ENCODE results near the gene CKS1B. TPM values are rescaled to one million over a fixed set of nuclear protein-coding genes. Genes with fewer than 3 reads are reported as not detected.
A peak's percentile ranks its signal among the peaks of the same experiment; 100 is the strongest.

Gene CKS1B
- total and polyA plus RNA-seq, 2 donors (not counting 1 experiment from before 2014, with no cell fraction given): 16.8 to 33.0 TPM

DNA sequence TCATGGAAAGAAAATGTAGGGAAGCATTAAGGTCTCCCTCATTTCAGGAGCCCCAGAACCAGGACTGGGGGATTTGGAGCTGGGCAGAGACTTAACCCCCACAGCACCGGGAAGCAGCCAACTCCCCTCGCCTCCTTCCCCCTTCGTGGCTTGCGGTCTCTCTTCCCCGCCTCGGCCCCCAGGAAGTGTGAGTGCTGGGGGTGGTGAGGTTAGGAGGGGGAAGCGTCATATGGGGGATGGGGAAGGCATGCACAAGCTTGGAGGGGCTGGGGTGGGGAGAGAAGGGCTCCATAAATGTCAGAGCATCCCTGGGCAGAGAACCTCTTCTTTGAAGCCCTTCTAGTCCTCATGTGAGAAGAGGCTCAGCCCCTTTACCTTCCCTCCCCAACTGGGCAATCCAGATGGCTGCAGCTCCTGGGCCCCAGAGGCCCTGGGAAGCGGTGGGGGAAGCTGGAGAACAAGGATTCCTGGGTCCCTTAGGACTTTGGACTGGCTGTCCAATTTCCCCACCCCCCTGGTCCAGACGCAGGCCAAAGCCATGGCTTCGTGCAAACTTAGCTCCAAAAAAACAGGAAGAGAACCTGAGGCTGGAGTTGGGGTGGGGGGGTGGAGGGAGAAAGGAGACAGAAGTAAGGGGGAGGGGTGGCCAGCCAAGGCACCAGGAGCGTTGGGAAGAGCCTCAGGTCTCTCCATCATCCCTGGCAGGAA, 35.9 kb downstream of the CKS1B start:
- H3K4me1 Mint-ChIP-seq: peaks cover 78% of the 10 kb centered on the region

More for the DNA sequence above, 35.9 kb downstream of the CKS1B start:
- intact Hi-C loops (cut with micrococcal nuclease): no loop called here
- Mint-ChIP-seq H3K27me3 (no peaks in the 10 kb centered on the region), H3K4me3 (peak overlapping the region; percentile 10), H3K9me3 (ENCODE audit: insufficient read depth) (no peaks in the 10 kb centered on the region), H3K27ac (peak overlapping the region; percentile 82)
- WGBS (ENCODE audit: insufficient coverage): 20% methylated on average over 2 of the region's 11 CpGs
- Histone ChIP-seq H3K4me2 (replicated peaks; ENCODE audit: low read depth, low read length, poor library complexity, severe bottlenecking) (peak overlapping the region; percentile 61), H3K79me2 (ENCODE audit: control insufficient read depth, insufficient read depth, low read length) (peaks cover 40% of the 10 kb centered on the region), H3K27ac (ENCODE audit: low read length in 2 of 2) (peak overlapping the region in 1 of 2 donors; percentile 48), H3K4me3 (ENCODE audit: control extremely low read depth in 1 of 5, extremely low read depth in 1 of 5, insufficient read depth in 1 of 5, low read depth in 2 of 5, low read length in 4 of 5) (no peak overlapping the region), H3K36me3 (replicated peaks in 1 of 2; ENCODE audit: control extremely low read depth in 1 of 2, control insufficient read depth in 1 of 2, extremely low read depth in 1 of 2, insufficient read depth in 2 of 2, low read length in 1 of 2) (peaks cover 0 to 25% of the 10 kb centered on the region in 2 experiments), H3K27me3 (replicated peaks in 1 of 4; ENCODE audit: control extremely low read depth in 1 of 4, control insufficient read depth in 3 of 4, insufficient read depth in 4 of 4, low read length in 3 of 4) (no peaks in the 10 kb centered on the region), H2AFZ (ENCODE audit: insufficient read depth, low read depth, low read length, poor library complexity, severe bottlenecking) (no peak overlapping the region), H3K9me3 (ENCODE audit: control extremely low read depth in 1 of 3, control insufficient read depth in 2 of 3, insufficient read depth in 1 of 3, low read length in 2 of 3) (no peaks in the 10 kb centered on the region), H4K20me1 (ENCODE audit: control insufficient read depth, insufficient read depth, low read length, poor library complexity, severe bottlenecking) (peaks cover 35% of the 10 kb centered on the region), H3K4me1 (ENCODE audit: control insufficient read depth in 2 of 2, insufficient read depth in 2 of 2, low read length in 2 of 2) (peaks cover 93 to 100% of the 10 kb centered on the region in 2 donors), H3K9ac (ENCODE audit: low read length) (no peak overlapping the region)
- ATAC-seq (ENCODE audit: low read depth): no peak
- DNase-seq: no peak
- TF ChIP-seq CTCF (IDR thresholded peaks at IDR 0.05) (no peak), EZH2 (IDR thresholded peaks at IDR 0.05; ENCODE audit: borderline replicate concordance, insufficient read depth, low read depth, low read length, poor library complexity, severe bottlenecking) (no peak)
- CTCF ChIA-PET: interaction anchor here (0.9 to 17.4 kb wide), 3 partner anchors 9 to 11 kb away, joined by 3 to 295 read pairs (median 3); partner anchors contain the start of genes LENEP and ZBTB7B
- POLR2A ChIA-PET: interaction anchor here (0.6 to 1.0 kb wide), 4 partner anchors 10 to 56 kb away, joined by 3 to 4 read pairs (median 4); partner anchors contain the start of gene CKS1B

All from B cell (primary cell).